ENCODE results near the gene RHOT2. TPM values are rescaled to one million over a fixed set of nuclear protein-coding genes. Genes with fewer than 3 reads are reported as not detected.

The RHOT2 gene
- total and polyA plus RNA-seq, 3 donors from 2014 or later = 77.7 to 176 (median 157) TPM

DNA sequence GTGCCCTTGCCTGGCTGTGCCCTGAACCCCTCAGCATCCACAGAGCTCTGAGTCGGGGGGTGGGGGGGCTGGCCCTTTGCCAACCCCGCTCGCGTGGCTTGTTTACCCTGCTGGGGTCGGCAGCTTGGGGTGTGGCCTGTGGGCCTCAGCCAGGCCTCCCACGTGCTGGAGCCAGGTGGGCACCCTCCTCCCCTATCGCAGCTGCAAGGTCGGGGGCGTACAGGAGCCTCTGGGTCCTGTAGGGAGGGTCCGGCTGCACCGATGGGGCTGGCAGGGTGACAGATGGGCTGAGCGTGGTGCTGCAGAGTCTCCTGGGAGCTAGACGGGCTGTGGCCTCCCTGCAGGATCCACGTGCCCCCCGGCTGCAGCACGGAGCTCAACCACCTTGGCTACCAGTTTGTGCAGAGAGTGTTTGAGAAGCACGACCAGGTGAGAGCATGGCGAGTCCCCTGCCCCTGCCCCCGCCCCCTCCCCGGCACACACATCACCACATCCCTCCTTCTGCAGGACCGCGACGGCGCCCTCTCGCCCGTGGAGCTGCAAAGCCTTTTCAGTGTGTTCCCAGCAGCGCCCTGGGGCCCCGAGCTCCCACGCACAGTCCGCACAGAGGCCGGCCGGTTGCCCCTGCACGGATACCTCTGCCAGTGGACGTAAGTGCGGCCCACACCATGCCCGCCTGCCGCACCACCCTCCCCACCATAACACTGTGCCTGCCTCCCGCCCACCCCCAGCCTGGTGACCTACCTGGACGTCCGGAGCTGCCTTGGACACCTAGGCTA, 3.6 kb downstream of the RHOT2 start:
- no peak for DNase-seq
- H3K4me3 ChIP-seq = no peak overlapping the region
- H3K4me1 ChIP-seq = peaks cover 30% of the 10 kb centered on the region
- WGBS, 2 donors = 85 to 92% methylated on average over 20 to 33 of the region's 40 CpGs
- no peaks in the 10 kb centered on the region for H3K27me3 ChIP-seq
- H3K9me3 ChIP-seq = no peaks in the 10 kb centered on the region
- no peak overlapping the region for H3K27ac ChIP-seq
- intact Hi-C loops (cut with DNase I; ENCODE audit: low total_unique reads) = no loop called here
- no peaks in the 10 kb centered on the region for H3K36me3 ChIP-seq (ENCODE audit: low read depth, missing control alignments)
- TF ChIP-seq, protein P1, sequence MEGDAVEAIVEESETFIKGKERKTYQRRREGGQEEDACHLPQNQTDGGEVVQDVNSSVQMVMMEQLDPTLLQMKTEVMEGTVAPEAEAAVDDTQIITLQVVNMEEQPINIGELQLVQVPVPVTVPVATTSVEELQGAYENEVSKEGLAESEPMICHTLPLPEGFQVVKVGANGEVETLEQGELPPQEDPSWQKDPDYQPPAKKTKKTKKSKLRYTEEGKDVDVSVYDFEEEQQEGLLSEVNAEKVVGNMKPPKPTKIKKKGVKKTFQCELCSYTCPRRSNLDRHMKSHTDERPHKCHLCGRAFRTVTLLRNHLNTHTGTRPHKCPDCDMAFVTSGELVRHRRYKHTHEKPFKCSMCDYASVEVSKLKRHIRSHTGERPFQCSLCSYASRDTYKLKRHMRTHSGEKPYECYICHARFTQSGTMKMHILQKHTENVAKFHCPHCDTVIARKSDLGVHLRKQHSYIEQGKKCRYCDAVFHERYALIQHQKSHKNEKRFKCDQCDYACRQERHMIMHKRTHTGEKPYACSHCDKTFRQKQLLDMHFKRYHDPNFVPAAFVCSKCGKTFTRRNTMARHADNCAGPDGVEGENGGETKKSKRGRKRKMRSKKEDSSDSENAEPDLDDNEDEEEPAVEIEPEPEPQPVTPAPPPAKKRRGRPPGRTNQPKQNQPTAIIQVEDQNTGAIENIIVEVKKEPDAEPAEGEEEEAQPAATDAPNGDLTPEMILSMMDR (IDR thresholded peaks at IDR 0.05) = no peak
- TF ChIP-seq POLR2A (IDR thresholded peaks at IDR 0.05) = no peak

DNA sequence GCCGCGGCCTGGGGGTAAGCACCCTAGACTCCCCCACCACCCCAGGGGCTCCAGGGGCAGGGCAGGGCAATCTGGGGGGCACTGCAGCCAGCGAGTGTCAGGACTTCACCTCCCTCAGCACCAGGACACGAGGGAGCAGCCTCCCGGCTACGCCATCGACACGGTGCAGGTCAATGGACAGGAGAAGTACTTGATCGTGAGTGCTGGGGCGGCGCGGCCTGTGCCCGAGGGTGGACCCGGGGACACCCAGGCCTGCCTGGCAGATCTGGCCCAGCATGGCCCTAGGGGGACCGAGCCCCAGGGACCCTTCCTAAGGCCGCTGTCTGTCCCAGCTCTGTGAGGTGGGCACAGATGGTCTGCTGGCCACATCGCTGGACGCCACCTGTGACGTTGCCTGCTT, 4.4 kb downstream of the RHOT2 start:
- H3K9me3 ChIP-seq = no peaks in the 10 kb centered on the region
- TF ChIP-seq, protein P1 (IDR thresholded peaks at IDR 0.05) = no peak
- TF ChIP-seq POLR2A (IDR thresholded peaks at IDR 0.05) = no peak
- 97 to 98% methylated on average over 8 to 16 of the region's 19 CpGs for WGBS, 2 donors
- intact Hi-C loops (cut with DNase I; ENCODE audit: low total_unique reads) = no loop called here
- H3K27ac ChIP-seq = no peak overlapping the region
- no peak overlapping the region for H3K4me3 ChIP-seq
- H3K4me1 ChIP-seq = peaks cover 30% of the 10 kb centered on the region
- no peaks in the 10 kb centered on the region for H3K27me3 ChIP-seq
- no peaks in the 10 kb centered on the region for H3K36me3 ChIP-seq (ENCODE audit: low read depth, missing control alignments)
- no peak for DNase-seq

DNA sequence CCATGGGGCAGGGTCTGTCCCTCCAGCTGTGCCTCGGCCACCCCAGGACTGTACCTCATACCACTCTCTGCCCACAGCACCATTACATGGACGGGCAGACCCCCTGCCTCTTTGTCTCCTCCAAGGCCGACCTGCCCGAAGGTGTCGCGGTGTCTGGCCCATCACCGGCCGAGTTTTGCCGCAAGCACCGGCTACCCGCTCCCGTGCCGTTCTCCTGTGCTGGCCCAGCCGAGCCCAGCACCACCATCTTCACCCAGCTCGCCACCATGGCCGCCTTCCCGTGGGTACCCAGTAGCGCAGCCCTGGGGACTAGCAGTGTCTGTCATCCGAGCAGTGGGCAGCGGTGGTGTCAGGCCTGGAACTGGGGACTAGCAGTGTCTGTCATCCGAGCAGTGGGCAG, 4.9 kb downstream of the RHOT2 start:
- H3K36me3 ChIP-seq (ENCODE audit: low read depth, missing control alignments) = no peaks in the 10 kb centered on the region
- no peak for TF ChIP-seq POLR2A (IDR thresholded peaks at IDR 0.05)
- TF ChIP-seq, protein P1 (IDR thresholded peaks at IDR 0.05) = no peak
- intact Hi-C loops (cut with DNase I; ENCODE audit: low total_unique reads) = no loop called here
- H3K9me3 ChIP-seq = no peaks in the 10 kb centered on the region
- H3K27me3 ChIP-seq = no peaks in the 10 kb centered on the region
- DNase-seq = no peak
- peaks cover 26% of the 10 kb centered on the region for H3K4me1 ChIP-seq
- no peak overlapping the region for H3K27ac ChIP-seq
- H3K4me3 ChIP-seq = no peak overlapping the region
- 95 to 100% methylated on average over 2 to 21 of the region's 21 CpGs for WGBS, 2 donors

DNA sequence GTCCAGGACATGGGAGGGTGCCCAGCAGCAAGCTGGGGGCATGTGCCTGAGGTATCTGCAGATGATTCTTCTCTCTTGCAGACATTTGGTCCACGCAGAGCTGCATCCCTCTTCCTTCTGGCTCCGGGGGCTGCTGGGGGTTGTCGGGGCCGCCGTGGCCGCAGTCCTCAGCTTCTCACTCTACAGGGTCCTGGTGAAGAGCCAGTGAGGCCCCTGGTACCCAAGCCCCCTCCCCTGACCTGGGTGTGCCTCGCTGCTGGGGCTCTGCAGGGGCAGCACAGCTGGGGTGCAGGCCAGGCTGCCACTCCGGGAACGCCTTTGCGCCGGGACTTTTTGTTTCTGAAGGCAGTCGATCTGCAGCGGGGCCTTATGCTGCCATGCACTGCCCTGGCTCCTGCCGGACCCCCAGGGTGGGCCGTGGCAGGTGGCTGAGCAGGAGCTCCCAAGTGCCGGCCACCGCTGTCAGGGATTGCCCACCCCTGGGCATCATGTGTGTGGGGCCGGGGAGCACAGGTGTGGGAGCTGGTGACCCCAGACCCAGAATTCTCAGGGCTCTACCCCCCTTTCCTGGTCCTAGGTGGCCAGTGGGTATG, 5.6 kb downstream of the RHOT2 start:
- Histone ChIP-seq H3K4me3 (no peak overlapping the region), H3K27ac (no peak overlapping the region), H3K4me1 (peaks cover 26% of the 10 kb centered on the region), H3K27me3 (no peaks in the 10 kb centered on the region), H3K36me3 (ENCODE audit: low read depth, missing control alignments) (no peaks in the 10 kb centered on the region), H3K9me3 (no peaks in the 10 kb centered on the region)
- intact Hi-C loops (cut with DNase I; ENCODE audit: low total_unique reads) = no loop called here
- TF ChIP-seq, protein P1 (IDR thresholded peaks at IDR 0.05) = no peak
- TF ChIP-seq POLR2A (IDR thresholded peaks at IDR 0.05) = no peak
- WGBS, 2 donors = 87 to 95% methylated on average over 8 to 15 of the region's 18 CpGs
- DNase-seq = no peak

Data from testis (tissue), 3 donors.